A673 (cell line): ENCODE results near the gene SUPT6H. TPM values are rescaled to one million over a fixed set of nuclear protein-coding genes. Genes with fewer than 3 reads are reported as not detected.

Source experiments
- Bru-seq: library from RNA; stranded (reverse); fragments of 400-500 nt; gene quantifications from one replicate; lab custom pipeline; 2021; lab: Mats Ljungman, UMichigan
- BruChase-seq, 2 experiments: library from RNA; stranded (reverse); fragments of 400-500 nt; gene quantifications; one replicate each; lab custom pipeline; 2021; lab: Mats Ljungman, UMichigan
- BruUV-seq: library from RNA; stranded (reverse); fragments of 400-500 nt; replicated peaks from 2 replicates; lab custom pipeline; 2021; lab: Mats Ljungman, UMichigan
- CTCF ChIA-PET: fragments of 300-600 bp; sonication (Branson Sonifier 250); formaldehyde crosslinking; loops from one replicate; lab custom pipeline; 2022; ENCODE audit warnings: antibody characterized with exemption; lab: Charles Lee
- POLR2A ChIA-PET: fragments of 300-600 bp; sonication (Branson Sonifier 250); formaldehyde crosslinking; loops from one replicate; lab custom pipeline; 2022; ENCODE audit warnings: antibody characterized with exemption; ENCODE audit not compliant: low non-redundant PET; lab: Charles Lee
- DNase-seq: peaks from one replicate; pipeline ENCODE4 v3.0.0-alpha.2; 2015; ENCODE audit warnings: low spot score
- H3K27ac ChIP-seq: fragments of 200-600 bp; sonication (generic); 2 replicates; pipeline ENCODE4 v1.5.1; 2016; ENCODE audit warnings: mixed run types, low read depth, mild to moderate bottlenecking, mixed read lengths, antibody characterized with exemption, low read length; ENCODE audit not compliant: poor library complexity, severe bottlenecking
- H3K27me3 ChIP-seq: fragments of 200-600 bp; sonication (generic); replicated peaks from 2 replicates; pipeline ENCODE4 v1.6.1; 2017; ENCODE audit warnings: mixed run types, low read depth, mild to moderate bottlenecking, mixed read lengths, antibody characterized with exemption, low read length; ENCODE audit not compliant: insufficient read depth, poor library complexity
- H3K36me3 ChIP-seq: fragments of 200-600 bp; sonication (generic); 2 replicates; pipeline ENCODE4 v1.6.1; 2016; ENCODE audit warnings: mixed run types, mild to moderate bottlenecking, mixed read lengths, antibody characterized with exemption, low read length; ENCODE audit not compliant: insufficient read depth, poor library complexity, severe bottlenecking
- H3K4me1 ChIP-seq: fragments of 200-600 bp; sonication (generic); 2 replicates; pipeline ENCODE4 v1.6.1; 2017; ENCODE audit warnings: mixed run types, mild to moderate bottlenecking, mixed read lengths, antibody characterized with exemption, low read length; ENCODE audit not compliant: insufficient read depth, poor library complexity, severe bottlenecking
- H3K4me3 ChIP-seq: fragments of 200-600 bp; sonication (generic); 2 replicates; pipeline ENCODE4 v1.5.1; 2016; ENCODE audit warnings: low read depth, mixed run types, mild to moderate bottlenecking, mixed read lengths, low read length; ENCODE audit not compliant: poor library complexity, severe bottlenecking
- H3K9me3 ChIP-seq: fragments of 200-600 bp; sonication (generic); 2 replicates; pipeline ENCODE4 v1.6.1; 2016; ENCODE audit warnings: mixed run types, low read depth, mild to moderate bottlenecking, mixed read lengths, antibody characterized with exemption, low read length; ENCODE audit not compliant: poor library complexity, severe bottlenecking
- CTCF ChIP-seq: fragments of 300-800, 200-600 bp; sonication (generic); conservative IDR thresholded peaks from 2 replicates; pipeline ENCODE4 v1.5.1; 2017; ENCODE audit warnings: low read depth, mild to moderate bottlenecking, antibody characterized with exemption, low read length, moderate library complexity, mixed read lengths
- EZH2 ChIP-seq: fragments of 200-600 bp; sonication (generic); IDR thresholded peaks from 2 replicates; pipeline ENCODE4 v1.6.1; 2017; ENCODE audit warnings: borderline replicate concordance, low read depth, mild to moderate bottlenecking, mixed read lengths, antibody characterized with exemption, low read length; ENCODE audit not compliant: poor library complexity, severe bottlenecking
- intact Hi-C: fragments of 100-400 bp; cut with micrococcal nuclease; formaldehyde crosslinking; loops from one replicate; pipeline ENCODE4 v1.10.0; 2022; ENCODE audit not compliant: unreplicated experiment
- long read RNA-seq: library from polyadenylated mRNA; stranded (forward); transcript quantifications from one replicate; pipeline ENCODE4 v2.0.0, GENCODE V29; 2022
- total RNA-seq: library from RNA; stranded (reverse); gene quantifications from 2 replicates; pipeline ENCODE4 v1.2.3, GENCODE V29; 2021

SUPT6H gene
- total RNA-seq (103 and 105 TPM in 2 replicates), Bru-seq, nascent RNA (percentile 83 among the genes with signal in this experiment), BruChase-seq, experiment 1, labeled RNA remaining after a 2-hour chase (percentile 89 among the genes with signal in this experiment), BruChase-seq, experiment 2, labeled RNA remaining after a 6-hour chase (percentile 96 among the genes with signal in this experiment)
- long read RNA-seq, full-length matches to known transcripts = 52 of 109 reads
- long read RNA-seq, partial matches to known transcripts = 43 of 109 reads
- long read RNA-seq, other reads (novel, unspliced or antisense) = 14 of 109 reads

GRCh38 chr17:28661635-28662526, at the start of gene SUPT6H, which contains the start of gene SDF2:
Gene SUPT6H, plus strand, starts transcription at chr17:28662205. Its CDS starts 11,197 bp downstream, at chr17:28673402.
Gene SDF2, minus strand, starts transcription at chr17:28661906. Its CDS starts 30 bp downstream, at chr17:28661876.
- peak within 1 kb of the TSS; percentile 85 for H3K4me3 ChIP-seq
- no peaks in the 10 kb centered on the region for H3K27me3 ChIP-seq
- peaks cover 18% of the 10 kb centered on the region for H3K4me1 ChIP-seq
- peaks cover 7% of the 10 kb centered on the region for H3K36me3 ChIP-seq
- intact Hi-C loops = loop anchor here (5.0 kb wide), 1 partner anchor 50 kb away; the partner anchor contains the start of gene PROCA1
- BruUV-seq = no TSS peak
- H3K9me3 ChIP-seq = no peaks in the 10 kb centered on the region
- peak; percentile 94 for DNase-seq
- peak within 1 kb of the TSS; percentile 96 for H3K27ac ChIP-seq
- CTCF ChIA-PET = interaction anchor here (1.0 kb wide), 1 partner anchor 15 kb away, joined by 12 read pairs; no protein-coding TSS in a partner anchor
- POLR2A ChIA-PET = no interaction called here
- no peak for TF ChIP-seq EZH2
- TF ChIP-seq CTCF = no peak

- no peak overlapping the region for H3K27ac ChIP-seq
- ChIA-PET POLR2A (no interaction called here), CTCF (interaction anchor here (0.5 to 1.1 kb wide), 2 partner anchors 14 to 24 kb away, joined by 3 to 4 read pairs; no protein-coding TSS in a partner anchor)
- DNase-seq = no peak
- intact Hi-C loops = no loop called here
- H3K9me3 ChIP-seq = no peaks in the 10 kb centered on the region
- TF ChIP-seq EZH2 = no peak
- TF ChIP-seq CTCF = no peak
- H3K4me1 ChIP-seq = no peaks in the 10 kb centered on the region
- H3K36me3 ChIP-seq = peaks cover 42% of the 10 kb centered on the region
- no peak overlapping the region for H3K4me3 ChIP-seq
- no TSS peak for BruUV-seq
- no peaks in the 10 kb centered on the region for H3K27me3 ChIP-seq
These were observed 49.5 kb upstream of the SUPT6H start for GRCh38 chr17:28612531-28612930.
